ENCODE results near the gene CHST12.

DNA sequence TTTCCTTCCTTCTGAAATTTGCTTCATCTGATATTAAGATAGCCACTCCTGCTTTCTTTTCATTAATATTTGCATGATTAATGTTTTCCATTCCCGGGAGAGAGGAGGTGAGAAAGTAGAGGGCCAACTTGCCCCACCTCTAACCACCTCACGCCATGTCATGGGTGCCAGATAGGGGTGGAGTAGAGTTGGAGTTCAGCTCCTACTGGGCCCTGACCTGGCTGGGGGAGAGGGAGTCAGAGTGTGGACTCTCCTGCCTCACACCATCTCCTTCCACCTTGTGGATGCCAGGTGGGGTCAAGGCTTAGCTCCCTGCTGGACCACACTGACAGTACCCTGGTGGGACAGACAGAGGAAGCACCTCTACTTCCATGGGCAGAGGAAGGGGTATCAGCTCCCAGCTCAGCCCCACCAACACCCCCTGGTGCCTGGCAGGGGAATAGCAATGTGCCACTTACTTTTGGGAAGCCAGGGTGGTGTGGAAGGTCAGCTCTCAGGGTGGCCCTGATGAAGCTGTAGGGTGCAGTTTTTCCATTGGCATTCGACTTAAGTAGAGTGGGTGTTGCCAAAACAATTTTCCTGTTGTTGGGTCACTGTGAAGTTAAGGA lies 28.0 kb downstream of the CHST12 start:
- TF ChIP-seq POLR2A (IDR thresholded peaks at IDR 0.05; ENCODE audit: low read depth, low read length) (no peak), POLR2AphosphoS5 (IDR thresholded peaks at IDR 0.05; ENCODE audit: low read depth, low read length) (no peak), TAF1 (IDR thresholded peaks at IDR 0.05; ENCODE audit: low read depth, low read length) (no peak), SPI1 (IDR thresholded peaks at IDR 0.05; ENCODE audit: low read depth, low read length) (no peak)
